ES-I3 (cell line): ENCODE results near the gene DOCK6.

Source experiments
- H3K36me3 ChIP-seq: 2 replicates; pipeline ENCODE4 v1.6.1; 2013; ENCODE audit warnings: mild to moderate bottlenecking, low read length, control low read depth, moderate library complexity; ENCODE audit not compliant: insufficient read depth
- H3K4me1 ChIP-seq: 2 replicates; pipeline ENCODE4 v1.6.1; 2013; ENCODE audit warnings: mild to moderate bottlenecking, control low read depth, low read length; ENCODE audit not compliant: insufficient read depth
- H3K9ac ChIP-seq: 2 replicates; pipeline ENCODE4 v1.6.1; 2013; ENCODE audit warnings: low read depth, mild to moderate bottlenecking, low read length, moderate library complexity
- H3K9me3 ChIP-seq: 2 replicates; pipeline ENCODE4 v1.6.1; 2013; ENCODE audit warnings: mild to moderate bottlenecking, low read length, moderate library complexity; ENCODE audit not compliant: control insufficient read depth, insufficient read depth

Gene DOCK6

GRCh38 chr19:11290256-11290655, 27.9 kb upstream of the DOCK6 start:
- H3K9me3 ChIP-seq, result no peaks in the 10 kb centered on the region
- no peak overlapping the region for H3K9ac ChIP-seq
- H3K36me3 ChIP-seq, result no peaks in the 10 kb centered on the region
- no peaks in the 10 kb centered on the region; the same call in 1 of the 2 replicates for H3K4me1 ChIP-seq

- Histone ChIP-seq H3K9ac (no peak overlapping the region), H3K9me3 (no peaks in the 10 kb centered on the region), H3K4me1 (no peaks in the 10 kb centered on the region; the same call in 1 of the 2 replicates), H3K36me3 (no peaks in the 10 kb centered on the region)
These were observed 26.0 kb upstream of the DOCK6 start for GRCh38 chr19:11288349-11288748.

DNA sequence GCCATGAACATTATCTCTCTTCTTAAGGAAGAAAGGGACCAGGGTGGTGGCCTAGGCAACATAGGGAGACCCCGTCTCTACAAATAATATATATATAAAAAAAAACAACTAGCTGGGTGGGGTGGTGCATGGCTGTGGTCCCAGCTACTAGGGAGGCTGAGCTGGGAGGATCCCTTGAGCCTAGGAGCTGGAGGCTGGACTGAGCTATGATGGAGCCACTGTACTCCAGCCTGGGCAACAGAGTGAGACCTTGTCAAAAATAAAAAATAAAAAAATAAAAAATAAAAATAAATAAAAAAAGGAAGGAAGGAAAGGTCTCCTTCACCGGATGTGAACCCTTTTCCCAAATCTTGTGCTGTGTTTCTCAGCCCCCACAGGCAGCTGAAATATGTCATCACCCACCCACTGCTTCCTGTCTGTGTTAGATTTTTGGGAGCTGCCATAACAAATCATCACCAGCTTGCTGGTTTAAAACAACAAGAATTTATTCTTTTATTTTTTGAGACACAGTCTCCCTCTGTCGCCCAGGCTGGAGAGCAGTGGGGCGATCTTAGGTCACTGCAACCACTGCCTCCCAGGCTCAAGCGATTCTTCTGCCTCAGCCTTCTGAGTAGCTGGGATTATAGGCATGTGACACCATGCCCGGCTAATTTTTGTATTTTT, 24.1 kb upstream of the DOCK6 start:
- H3K4me1 ChIP-seq, result no peaks in the 10 kb centered on the region; the same call in 1 of the 2 replicates

GRCh38 chr19:11284515-11284914, 22.2 kb upstream of the DOCK6 start:
- Histone ChIP-seq H3K4me1 (no peaks in the 10 kb centered on the region), H3K36me3 (no peaks in the 10 kb centered on the region), H3K9me3 (no peaks in the 10 kb centered on the region), H3K9ac (no peak overlapping the region)

More for the DNA sequence above, 24.1 kb upstream of the DOCK6 start:
- no peak overlapping the region for H3K9ac ChIP-seq
- no peaks in the 10 kb centered on the region for H3K9me3 ChIP-seq
- no peaks in the 10 kb centered on the region for H3K36me3 ChIP-seq

DNA sequence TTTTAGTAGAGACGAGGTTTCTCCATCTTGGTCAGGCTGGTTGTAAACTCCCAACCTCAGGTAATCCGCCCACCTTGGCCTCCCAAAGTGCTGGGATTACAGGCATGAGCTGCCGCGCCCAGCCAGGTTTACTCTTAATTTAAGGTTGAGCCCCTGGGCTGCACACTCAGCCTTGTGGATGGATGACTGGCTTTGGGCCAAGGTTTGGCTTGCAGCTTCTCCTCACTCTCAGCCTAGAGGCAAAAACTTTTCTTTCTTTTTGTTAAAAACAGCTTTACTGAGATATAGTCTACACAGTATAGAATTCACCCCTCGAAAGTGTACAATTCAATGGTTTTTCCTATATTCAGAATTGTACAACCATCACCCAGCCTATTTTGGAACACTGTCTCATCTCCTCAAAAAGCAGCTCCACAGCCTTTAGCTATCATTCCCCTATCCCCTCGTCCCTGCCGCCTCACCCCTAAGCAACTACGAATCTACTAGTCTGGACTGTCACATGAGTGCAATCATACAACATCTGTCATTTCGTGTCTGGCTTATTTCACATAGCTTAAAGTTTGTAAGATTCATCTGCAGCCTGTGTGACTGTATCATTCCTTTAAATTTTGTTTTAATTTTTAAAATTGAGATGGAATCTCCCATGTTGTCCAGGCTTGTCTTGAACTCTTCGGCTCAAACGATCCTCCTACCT, 19.2 kb upstream of the DOCK6 start:
- no peaks in the 10 kb centered on the region for H3K9me3 ChIP-seq
- H3K4me1 ChIP-seq, result no peaks in the 10 kb centered on the region
- no peaks in the 10 kb centered on the region for H3K36me3 ChIP-seq
- H3K9ac ChIP-seq, result no peak overlapping the region

GRCh38 chr19:11279505-11280236, 17.3 kb upstream of the DOCK6 start:
- H3K9ac ChIP-seq, result no peak overlapping the region
- no peaks in the 10 kb centered on the region for H3K9me3 ChIP-seq
- H3K36me3 ChIP-seq, result no peaks in the 10 kb centered on the region

DNA sequence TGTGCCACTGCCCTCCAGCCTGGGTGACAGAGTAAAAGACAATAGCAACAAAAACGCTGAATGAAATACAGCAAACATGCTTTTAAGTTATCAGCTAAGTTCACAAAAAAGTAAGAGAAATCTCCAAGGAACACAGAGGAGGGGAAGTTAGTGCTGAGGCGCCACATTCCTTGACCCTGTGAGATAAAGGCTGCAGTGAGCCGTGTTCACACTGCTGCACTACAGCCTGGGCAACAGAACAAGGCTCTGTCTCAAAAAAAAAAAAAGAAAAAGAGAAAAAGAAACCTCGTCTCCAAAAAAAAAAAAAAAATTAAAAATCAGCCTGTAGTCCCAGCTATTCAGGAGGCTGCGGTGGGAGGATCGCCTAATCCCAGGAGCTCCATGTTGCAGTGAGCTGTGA, 16.3 kb upstream of the DOCK6 start:
- peaks cover 7% of the 10 kb centered on the region; the same call in 1 of the 2 replicates for H3K4me1 ChIP-seq
- H3K9ac ChIP-seq, result no peak overlapping the region
- H3K9me3 ChIP-seq, result no peaks in the 10 kb centered on the region
- H3K36me3 ChIP-seq, result no peaks in the 10 kb centered on the region

More at GRCh38 chr19:11279505-11280236, 17.3 kb upstream of the DOCK6 start:
- peaks cover 7% of the 10 kb centered on the region; the same call in 1 of the 2 replicates for H3K4me1 ChIP-seq

GRCh38 chr19:11274533-11275086, 12.3 kb upstream of the DOCK6 start:
- Histone ChIP-seq H3K4me1 (peaks cover 7% of the 10 kb centered on the region; the same call in 1 of the 2 replicates), H3K9ac (no peak overlapping the region), H3K36me3 (no peaks in the 10 kb centered on the region), H3K9me3 (no peaks in the 10 kb centered on the region)

- peaks cover 7% of the 10 kb centered on the region; the same call in 1 of the 2 replicates for H3K4me1 ChIP-seq
- H3K9ac ChIP-seq, result no peak overlapping the region
- H3K9me3 ChIP-seq, result no peaks in the 10 kb centered on the region
- no peaks in the 10 kb centered on the region for H3K36me3 ChIP-seq
These were observed 11.7 kb upstream of the DOCK6 start for GRCh38 chr19:11273989-11274388.

DNA sequence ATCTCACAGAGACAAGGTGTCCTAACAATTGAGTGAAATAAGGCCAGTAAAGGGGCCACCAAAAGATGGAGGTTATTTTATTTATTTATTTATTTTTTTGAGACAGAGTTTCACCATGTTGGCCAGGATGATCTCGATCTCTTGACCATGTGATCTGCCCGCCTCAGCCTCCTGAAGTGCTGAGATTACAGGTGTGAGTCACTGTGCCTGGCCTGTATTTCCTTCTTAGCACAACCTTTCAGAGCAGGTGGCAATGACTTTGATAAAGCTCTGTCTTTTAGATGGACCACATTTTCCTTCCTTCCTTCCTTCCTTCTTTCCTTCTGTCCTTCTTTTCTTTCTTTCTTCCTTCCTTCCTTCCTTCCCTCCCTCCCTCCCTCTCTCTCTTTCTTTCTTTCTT, 11.0 kb upstream of the DOCK6 start:
- Histone ChIP-seq H3K4me1 (peaks cover 7% of the 10 kb centered on the region; the same call in 1 of the 2 replicates), H3K9me3 (no peaks in the 10 kb centered on the region), H3K9ac (no peak overlapping the region), H3K36me3 (no peaks in the 10 kb centered on the region)

DNA sequence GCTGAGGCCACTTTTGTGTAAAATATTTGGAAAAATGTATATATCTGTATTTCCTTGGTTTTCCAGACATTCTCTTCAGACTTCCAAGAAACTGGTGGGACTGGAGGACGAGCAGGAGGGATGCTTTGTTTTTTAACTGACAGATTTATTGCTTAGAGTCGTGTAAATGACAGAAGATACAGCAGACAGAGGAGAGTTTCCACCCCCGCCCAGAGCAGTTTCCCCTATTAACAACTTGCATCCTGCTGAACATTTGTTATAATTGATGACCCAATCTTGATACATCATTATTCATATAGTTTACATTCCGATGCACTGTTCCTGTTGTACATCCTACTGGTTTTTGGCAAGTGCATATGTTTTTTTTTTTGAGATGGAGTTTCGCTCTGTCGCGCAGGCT, 7.1 kb upstream of the DOCK6 start:
- Histone ChIP-seq H3K9ac (no peak overlapping the region), H3K4me1 (0 out of 2 replicates have a peak, but pooled peaks cover under 1% of the 10 kb centered on the region)

GRCh38 chr19:11268783-11269267, 6.5 kb upstream of the DOCK6 start:
- Histone ChIP-seq H3K4me1 (peaks cover 3% of the 10 kb centered on the region; the same call in 1 of the 2 replicates), H3K36me3 (no peaks in the 10 kb centered on the region), H3K9ac (no peak overlapping the region), H3K9me3 (no peaks in the 10 kb centered on the region)

More for the DNA sequence above, 7.1 kb upstream of the DOCK6 start:
- Histone ChIP-seq H3K9me3 (no peaks in the 10 kb centered on the region), H3K36me3 (no peaks in the 10 kb centered on the region)

GRCh38 chr19:11267316-11268085, 5.2 kb upstream of the DOCK6 start:
- H3K4me1 ChIP-seq, result peaks cover 3% of the 10 kb centered on the region; the same call in 1 of the 2 replicates

More at GRCh38 chr19:11267316-11268085, 5.2 kb upstream of the DOCK6 start:
- no peak overlapping the region for H3K9ac ChIP-seq
- H3K36me3 ChIP-seq, result no peaks in the 10 kb centered on the region
- H3K9me3 ChIP-seq, result no peaks in the 10 kb centered on the region
